Osteoblast (primary cell): ENCODE measurements around the gene FLVCR2. TPM values are rescaled to one million over a fixed set of nuclear protein-coding genes. Genes with fewer than 3 reads are reported as not detected.

Experiments
- DNase-seq: peaks from one replicate; pipeline ENCODE4 v3.0.0; 2011; ENCODE audit warnings: low spot score, mixed read lengths; ENCODE audit not compliant: insufficient read length; ENCODE audit errors: missing footprints
- H2AFZ ChIP-seq: 2 replicates; pipeline ENCODE4 v1.6.0; 2011; ENCODE audit warnings: mild to moderate bottlenecking, low read length
- H3K27ac ChIP-seq: 2 replicates; pipeline ENCODE4 v1.5.1; 2011; ENCODE audit warnings: mild to moderate bottlenecking, low read depth, low read length, moderate library complexity
- H3K27me3 ChIP-seq: 2 replicates; pipeline ENCODE4 v1.6.0; 2012; ENCODE audit warnings: mild to moderate bottlenecking, control low read depth, inconsistent platforms, low read length, moderate library complexity; ENCODE audit not compliant: insufficient read depth
- H3K36me3 ChIP-seq: 2 replicates; pipeline ENCODE4 v1.5.1; 2011; ENCODE audit warnings: mild to moderate bottlenecking, low read length, control low read depth, moderate library complexity; ENCODE audit not compliant: insufficient read depth
- H3K4me1 ChIP-seq: 2 replicates; pipeline ENCODE4 v1.5.1; 2011; ENCODE audit warnings: mild to moderate bottlenecking, low read length, control low read depth, moderate library complexity; ENCODE audit not compliant: insufficient read depth
- H3K4me2 ChIP-seq: 2 replicates; pipeline ENCODE4 v1.6.0; 2011; ENCODE audit warnings: mild to moderate bottlenecking, low read length; ENCODE audit not compliant: insufficient read depth
- H3K4me3 ChIP-seq: fragments of 200-600 bp; sonication (generic); 3 replicates; pipeline ENCODE4 v1.5.1; 2012; ENCODE audit warnings: mild to moderate bottlenecking, low read length, inconsistent platforms; ENCODE audit not compliant: insufficient read depth
- H3K79me2 ChIP-seq: 2 replicates; pipeline ENCODE4 v1.6.0; 2012; ENCODE audit warnings: mild to moderate bottlenecking, low read length, control low read depth, inconsistent platforms; ENCODE audit not compliant: insufficient read depth
- H3K9me3 ChIP-seq: 2 replicates; pipeline ENCODE4 v1.5.1; 2011; ENCODE audit warnings: low read depth, low read length, control low read depth
- H4K20me1 ChIP-seq: 2 replicates; pipeline ENCODE4 v1.6.0; 2012; ENCODE audit warnings: mild to moderate bottlenecking, low read length, control low read depth; ENCODE audit not compliant: insufficient read depth
- total RNA-seq: library from RNA; depleted of rRNA; stranded (reverse); fragments of >200 nt; gene quantifications from 2 replicates; pipeline ENCODE4 v1.2.3, GENCODE V29; 2012
- TF ChIP-seq, protein P1 (sequence below): IDR thresholded peaks from 2 replicates; pipeline ENCODE4 v1.5.1; 2011; ENCODE audit warnings: mild to moderate bottlenecking, low read depth, low read length, moderate library complexity; ENCODE audit errors: extremely low read depth

FLVCR2 gene
- total RNA-seq, 1 donor: 1.8 TPM

DNA sequence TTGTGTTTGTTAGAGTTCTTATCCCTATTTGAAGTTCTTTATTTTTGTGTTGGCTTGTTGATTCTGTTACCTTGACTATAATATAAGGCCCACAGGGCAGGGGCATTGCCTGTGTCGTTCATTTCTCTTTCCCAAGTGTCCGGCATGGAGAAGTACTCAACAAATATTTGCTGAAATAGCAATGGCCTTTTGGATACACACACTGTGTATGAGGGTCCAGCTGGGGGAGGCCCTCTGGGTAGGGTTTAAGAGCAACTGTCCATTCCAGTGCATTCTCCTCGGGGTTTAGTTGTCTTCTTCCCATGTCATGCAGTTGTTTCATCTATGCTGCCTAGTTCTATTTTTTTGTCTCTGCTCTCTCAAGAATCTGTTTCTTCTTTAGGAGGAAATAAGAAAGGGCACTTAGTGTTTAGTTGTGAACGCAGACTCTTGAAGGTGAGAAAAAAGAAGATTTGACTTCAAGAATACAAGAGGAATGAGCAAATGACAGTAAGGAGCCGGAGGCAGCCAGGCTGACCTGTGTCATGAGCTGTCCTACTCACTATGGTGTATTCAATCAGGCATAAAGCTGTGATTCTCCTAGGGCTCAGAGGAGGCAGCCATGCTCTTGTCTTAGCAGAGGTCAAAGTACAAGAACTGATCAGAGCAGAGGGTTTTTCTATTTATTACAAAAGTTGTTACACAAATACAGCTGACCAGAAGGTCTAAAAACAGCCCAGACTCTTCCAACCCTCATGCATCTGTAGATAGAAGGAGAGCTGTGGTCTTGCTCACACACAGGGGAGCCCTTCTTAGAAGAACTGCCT is 72.0 kb downstream of the FLVCR2 start:
- peaks cover 35% of the 10 kb centered on the region for H3K4me1 ChIP-seq
- H2AFZ ChIP-seq: no peak overlapping the region
- H3K4me3 ChIP-seq: no peak overlapping the region
- H3K79me2 ChIP-seq: no peaks in the 10 kb centered on the region
- H3K4me2 ChIP-seq: no peak overlapping the region
- H3K27me3 ChIP-seq: no peaks in the 10 kb centered on the region
- no peaks in the 10 kb centered on the region for H3K9me3 ChIP-seq
- TF ChIP-seq, protein P1, sequence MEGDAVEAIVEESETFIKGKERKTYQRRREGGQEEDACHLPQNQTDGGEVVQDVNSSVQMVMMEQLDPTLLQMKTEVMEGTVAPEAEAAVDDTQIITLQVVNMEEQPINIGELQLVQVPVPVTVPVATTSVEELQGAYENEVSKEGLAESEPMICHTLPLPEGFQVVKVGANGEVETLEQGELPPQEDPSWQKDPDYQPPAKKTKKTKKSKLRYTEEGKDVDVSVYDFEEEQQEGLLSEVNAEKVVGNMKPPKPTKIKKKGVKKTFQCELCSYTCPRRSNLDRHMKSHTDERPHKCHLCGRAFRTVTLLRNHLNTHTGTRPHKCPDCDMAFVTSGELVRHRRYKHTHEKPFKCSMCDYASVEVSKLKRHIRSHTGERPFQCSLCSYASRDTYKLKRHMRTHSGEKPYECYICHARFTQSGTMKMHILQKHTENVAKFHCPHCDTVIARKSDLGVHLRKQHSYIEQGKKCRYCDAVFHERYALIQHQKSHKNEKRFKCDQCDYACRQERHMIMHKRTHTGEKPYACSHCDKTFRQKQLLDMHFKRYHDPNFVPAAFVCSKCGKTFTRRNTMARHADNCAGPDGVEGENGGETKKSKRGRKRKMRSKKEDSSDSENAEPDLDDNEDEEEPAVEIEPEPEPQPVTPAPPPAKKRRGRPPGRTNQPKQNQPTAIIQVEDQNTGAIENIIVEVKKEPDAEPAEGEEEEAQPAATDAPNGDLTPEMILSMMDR: no peak
- H3K36me3 ChIP-seq: peaks cover 20% of the 10 kb centered on the region
- DNase-seq: no peak
- H4K20me1 ChIP-seq: peaks cover 3% of the 10 kb centered on the region
- no peak overlapping the region for H3K27ac ChIP-seq

DNA sequence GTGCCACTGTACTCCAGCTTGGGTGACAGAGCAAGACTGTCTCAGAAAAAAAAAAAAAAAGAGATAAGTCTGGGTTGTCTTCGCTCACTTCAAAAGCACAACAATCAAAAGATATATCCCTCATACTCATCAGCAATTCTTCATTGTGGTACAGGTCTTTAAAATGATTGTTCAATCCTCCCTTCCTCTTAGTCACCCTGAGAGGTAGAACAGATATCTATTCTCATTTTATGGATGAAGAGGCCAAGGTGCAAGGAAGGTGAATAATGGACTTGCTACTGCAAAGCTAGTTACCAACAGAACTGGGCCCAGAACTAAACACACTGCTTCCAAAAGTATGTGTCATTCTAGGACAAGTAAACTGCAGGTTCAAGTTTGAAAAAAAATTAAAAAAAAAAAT is 75.1 kb downstream of the FLVCR2 start:
- TF ChIP-seq, protein P1: no peak
- Histone ChIP-seq H2AFZ (no peak overlapping the region), H3K4me2 (no peak overlapping the region), H3K27me3 (no peaks in the 10 kb centered on the region), H3K4me1 (peaks cover 8% of the 10 kb centered on the region), H3K27ac (no peak overlapping the region), H4K20me1 (peaks cover 3% of the 10 kb centered on the region), H3K79me2 (no peaks in the 10 kb centered on the region), H3K9me3 (no peaks in the 10 kb centered on the region), H3K4me3 (no peak overlapping the region), H3K36me3 (peaks cover 31% of the 10 kb centered on the region)
- no peak for DNase-seq

DNA sequence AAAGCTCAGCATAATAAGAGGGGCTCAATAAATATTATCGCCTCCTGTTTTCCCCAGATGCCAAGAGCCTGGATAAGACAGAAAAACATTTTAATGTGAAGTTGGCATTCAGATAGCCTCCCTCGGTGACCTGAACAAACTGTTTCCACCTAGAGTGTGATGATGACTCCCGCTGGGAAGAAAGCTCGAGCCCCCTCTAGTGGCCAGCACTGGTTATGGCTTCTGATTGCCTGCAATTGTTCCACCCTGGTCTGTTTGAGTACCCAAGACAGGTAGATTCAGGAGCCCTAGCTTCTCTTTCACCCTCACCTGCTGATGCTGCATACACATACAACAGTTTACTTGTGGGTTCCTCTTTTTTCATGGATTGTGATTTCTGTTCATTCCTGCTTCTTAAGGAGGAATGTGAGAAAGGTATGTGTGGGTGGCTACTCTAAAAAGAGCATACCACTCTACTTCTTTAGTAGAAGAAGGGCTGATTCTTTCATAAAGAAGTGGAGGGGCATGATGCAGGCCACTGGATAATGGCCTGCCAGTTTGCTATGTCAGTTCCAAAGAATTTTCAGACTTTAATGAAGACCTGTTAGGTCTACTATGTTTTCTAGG is 75.8 kb downstream of the FLVCR2 start:
- no peak overlapping the region for H2AFZ ChIP-seq
- H3K36me3 ChIP-seq: peaks cover 31% of the 10 kb centered on the region
- no peaks in the 10 kb centered on the region for H3K79me2 ChIP-seq
- no peak overlapping the region for H3K27ac ChIP-seq
- no peak overlapping the region for H3K4me3 ChIP-seq
- H3K9me3 ChIP-seq: no peaks in the 10 kb centered on the region
- peak; percentile 27 for DNase-seq
- no peak overlapping the region for H3K4me2 ChIP-seq
- peaks cover under 1% of the 10 kb centered on the region for H3K4me1 ChIP-seq
- peaks cover 3% of the 10 kb centered on the region for H4K20me1 ChIP-seq
- TF ChIP-seq, protein P1: peak; percentile 97
- no peaks in the 10 kb centered on the region for H3K27me3 ChIP-seq

DNA sequence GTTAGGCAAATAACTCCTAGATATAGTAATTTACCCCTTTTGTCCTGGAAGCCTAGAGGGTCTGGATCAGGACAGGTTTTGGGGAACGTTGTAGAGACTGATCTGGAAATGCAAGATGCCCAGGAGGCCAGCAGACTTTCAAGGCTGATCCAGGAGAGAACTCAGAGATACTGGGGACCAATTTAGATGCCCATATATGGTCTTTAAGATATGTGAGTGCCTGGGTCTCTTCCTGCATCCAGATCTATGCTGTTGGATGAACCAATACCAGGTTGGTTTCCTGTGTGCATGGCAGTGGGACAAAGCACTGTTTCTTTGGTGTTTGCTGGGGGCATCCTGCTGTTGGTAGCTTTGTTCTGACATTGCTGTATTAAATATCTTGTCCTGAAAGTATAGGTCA is 76.8 kb downstream of the FLVCR2 start:
- no peak overlapping the region for H3K4me2 ChIP-seq
- H2AFZ ChIP-seq: no peak overlapping the region
- H3K36me3 ChIP-seq: peaks cover 25% of the 10 kb centered on the region
- peaks cover 5% of the 10 kb centered on the region for H3K79me2 ChIP-seq
- no peaks in the 10 kb centered on the region for H3K27me3 ChIP-seq
- H3K4me3 ChIP-seq: no peak overlapping the region
- peak; percentile 45 for DNase-seq
- peaks cover 3% of the 10 kb centered on the region for H4K20me1 ChIP-seq
- TF ChIP-seq, protein P1: no peak
- no peak overlapping the region for H3K27ac ChIP-seq
- H3K4me1 ChIP-seq: no peaks in the 10 kb centered on the region
- no peaks in the 10 kb centered on the region for H3K9me3 ChIP-seq
